Measurements from ENCODE around the gene ROBO1. TPM values are rescaled to one million over a fixed set of nuclear protein-coding genes. Genes with fewer than 3 reads are reported as not detected.
"Not testable (repeated sequence)": the region's sequence is repeated elsewhere in the genome, so short reads cannot be mapped to it uniquely, and the experiment has no call there.

The ROBO1 gene
- total RNA-seq, 1 donor from 2014 or later: 78.0 TPM

DNA sequence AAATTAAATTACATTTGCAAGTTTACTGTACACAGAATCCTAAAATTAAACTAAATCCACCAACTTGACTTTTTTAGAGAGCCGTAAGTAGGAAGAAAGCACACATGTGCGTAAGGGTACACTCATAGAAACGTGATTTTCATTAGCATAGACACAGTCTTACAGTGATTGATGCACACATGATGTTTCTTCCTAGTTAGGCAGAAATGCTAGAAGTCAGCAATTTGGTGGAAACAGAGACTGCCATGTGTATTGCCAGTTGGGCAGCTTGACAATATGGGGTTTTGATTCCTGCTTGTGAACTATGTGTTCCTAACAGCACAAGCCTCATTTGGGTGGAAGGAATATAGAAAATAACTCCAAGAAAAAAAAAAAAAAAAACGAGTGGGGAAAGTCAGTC, 878.5 kb downstream of the ROBO1 start:
- Mint-ChIP-seq H3K9me3 (ENCODE audit: low read depth) (peaks cover 7% of the 10 kb centered on the region), H3K4me1 (ENCODE audit: low read depth) (peaks cover 8% of the 10 kb centered on the region), H3K27ac (no peak overlapping the region), H3K36me3 (ENCODE audit: insufficient read depth) (peaks cover 7% of the 10 kb centered on the region), H3K4me3 (ENCODE audit: low read depth) (no peak overlapping the region), H3K27me3 (no peaks in the 10 kb centered on the region)
- DNase-seq (ENCODE audit: low spot score, unreplicated experiment): no peak
- TF ChIP-seq CTCF (IDR thresholded peaks at IDR 0.05; ENCODE audit: unreplicated experiment): no peak

GRCh38 chr3:78888635-78889034, 879.2 kb downstream of the ROBO1 start:
- DNase-seq (ENCODE audit: low spot score, unreplicated experiment): no peak
- peaks cover 7% of the 10 kb centered on the region for H3K36me3 Mint-ChIP-seq (ENCODE audit: insufficient read depth)
- peaks cover 7% of the 10 kb centered on the region for H3K9me3 Mint-ChIP-seq (ENCODE audit: low read depth)
- H3K27me3 Mint-ChIP-seq: no peaks in the 10 kb centered on the region
- no peak overlapping the region for H3K4me3 Mint-ChIP-seq (ENCODE audit: low read depth)
- H3K4me1 Mint-ChIP-seq (ENCODE audit: low read depth): peaks cover 7% of the 10 kb centered on the region
- H3K27ac Mint-ChIP-seq: no peak overlapping the region
- TF ChIP-seq CTCF (IDR thresholded peaks at IDR 0.05; ENCODE audit: unreplicated experiment): no peak

- no peak for DNase-seq (ENCODE audit: low spot score, unreplicated experiment)
- no peak overlapping the region for H3K27ac Mint-ChIP-seq
These were observed 880.2 kb downstream of the ROBO1 start for GRCh38 chr3:78887547-78888011.

DNA sequence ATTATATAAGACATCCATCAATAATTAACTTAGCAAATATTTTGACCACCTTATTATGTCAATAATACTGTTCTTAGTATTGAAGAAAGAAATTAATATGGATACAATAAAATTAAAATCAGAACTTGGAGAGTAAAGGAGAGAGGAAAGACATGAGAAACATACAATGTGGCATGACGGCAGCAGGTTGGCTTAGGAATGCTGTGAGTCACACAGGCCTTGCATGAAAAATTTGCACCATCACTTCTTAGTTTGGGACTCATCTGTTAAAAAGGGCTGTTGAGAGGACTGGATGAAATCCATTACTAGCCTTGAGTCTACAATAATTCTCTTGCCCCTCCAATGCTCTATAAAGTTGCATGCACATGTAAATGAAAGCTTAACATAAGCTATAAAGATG, 880.8 kb downstream of the ROBO1 start:
- Mint-ChIP-seq H3K27me3 (no peaks in the 10 kb centered on the region), H3K4me1 (ENCODE audit: low read depth) (peaks cover 7% of the 10 kb centered on the region), H3K4me3 (ENCODE audit: low read depth) (no peak overlapping the region), H3K27ac (no peak overlapping the region), H3K9me3 (ENCODE audit: low read depth) (peaks cover 7% of the 10 kb centered on the region), H3K36me3 (ENCODE audit: insufficient read depth) (peaks cover 4% of the 10 kb centered on the region)
- no peak for TF ChIP-seq CTCF (IDR thresholded peaks at IDR 0.05; ENCODE audit: unreplicated experiment)
- DNase-seq (ENCODE audit: low spot score, unreplicated experiment): no peak

More at GRCh38 chr3:78887547-78888011, 880.2 kb downstream of the ROBO1 start:
- H3K4me1 Mint-ChIP-seq (ENCODE audit: low read depth): peaks cover 7% of the 10 kb centered on the region
- H3K27me3 Mint-ChIP-seq: no peaks in the 10 kb centered on the region
- H3K36me3 Mint-ChIP-seq (ENCODE audit: insufficient read depth): peaks cover 4% of the 10 kb centered on the region
- no peak for TF ChIP-seq CTCF (IDR thresholded peaks at IDR 0.05; ENCODE audit: unreplicated experiment)
- H3K4me3 Mint-ChIP-seq (ENCODE audit: low read depth): no peak overlapping the region
- H3K9me3 Mint-ChIP-seq (ENCODE audit: low read depth): peaks cover 7% of the 10 kb centered on the region

- H3K27ac Mint-ChIP-seq; H3K4me3 Mint-ChIP-seq (ENCODE audit: low read depth); H3K36me3 Mint-ChIP-seq (ENCODE audit: insufficient read depth); DNase-seq (ENCODE audit: low spot score, unreplicated experiment); H3K27me3 Mint-ChIP-seq; H3K4me1 Mint-ChIP-seq (ENCODE audit: low read depth); H3K9me3 Mint-ChIP-seq (ENCODE audit: low read depth): not testable (repeated sequence)
These were observed 883.2 kb downstream of the ROBO1 start for GRCh38 chr3:78884567-78884966.

GRCh38 chr3:78882251-78882650, 885.5 kb downstream of the ROBO1 start:
- Mint-ChIP-seq H3K9me3 (ENCODE audit: low read depth) (no peaks in the 10 kb centered on the region), H3K4me1 (ENCODE audit: low read depth) (peaks cover under 1% of the 10 kb centered on the region), H3K4me3 (ENCODE audit: low read depth) (no peak overlapping the region), H3K27ac (no peak overlapping the region), H3K27me3 (no peaks in the 10 kb centered on the region), H3K36me3 (ENCODE audit: insufficient read depth) (no peaks in the 10 kb centered on the region)
- no peak for TF ChIP-seq CTCF (IDR thresholded peaks at IDR 0.05; ENCODE audit: unreplicated experiment)
- DNase-seq (ENCODE audit: low spot score, unreplicated experiment): no peak
